ENCODE data around the gene DARS1.
A peak's percentile ranks its signal among the peaks of the same experiment; 100 is the strongest.

Gene DARS1

GRCh38 chr2:136016427-136016826 lies 31.0 kb upstream of the DARS1 start:
- DNase-seq (ENCODE audit: extremely low read depth in 1 of 2, low read depth in 1 of 2), result no peak

GRCh38 chr2:136015699-136016098 lies 30.3 kb upstream of the DARS1 start:
- DNase-seq (ENCODE audit: extremely low read depth in 1 of 2, low read depth in 1 of 2), result no peak

- no peak for DNase-seq (ENCODE audit: extremely low read depth in 1 of 2, low read depth in 1 of 2)
Measured at GRCh38 chr2:136014411-136014810, 29.0 kb upstream of the DARS1 start.

DNA sequence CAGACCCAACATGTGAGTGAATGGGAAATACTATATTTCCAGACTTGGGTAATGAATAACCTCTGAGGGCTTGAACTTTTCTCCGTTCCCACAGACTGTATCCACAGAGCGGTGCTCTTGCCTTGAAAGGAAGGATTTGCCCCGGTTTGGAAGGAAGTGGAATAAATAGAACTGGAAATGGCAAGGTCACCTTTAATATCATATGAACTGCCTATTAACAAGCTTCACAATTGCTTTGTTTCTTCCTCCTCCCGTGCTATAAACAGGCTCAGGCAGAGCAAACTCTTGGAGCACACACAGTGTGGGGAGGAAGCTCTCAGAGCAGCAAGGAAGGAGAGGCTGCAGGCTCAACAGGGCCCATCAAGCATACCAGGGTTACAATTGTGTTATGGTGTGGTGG lies 28.5 kb upstream of the DARS1 start:
- no peak for DNase-seq (ENCODE audit: extremely low read depth in 1 of 2, low read depth in 1 of 2)

GRCh38 chr2:136013136-136013685 lies 27.8 kb upstream of the DARS1 start:
- no peak for DNase-seq (ENCODE audit: extremely low read depth in 1 of 2, low read depth in 1 of 2)

GRCh38 chr2:136012315-136012714 lies 26.9 kb upstream of the DARS1 start:
- no peak for DNase-seq (ENCODE audit: extremely low read depth in 1 of 2, low read depth in 1 of 2)

GRCh38 chr2:136010126-136010525 lies 24.7 kb upstream of the DARS1 start:
- DNase-seq (ENCODE audit: extremely low read depth in 1 of 2, low read depth in 1 of 2), result no peak

DNA sequence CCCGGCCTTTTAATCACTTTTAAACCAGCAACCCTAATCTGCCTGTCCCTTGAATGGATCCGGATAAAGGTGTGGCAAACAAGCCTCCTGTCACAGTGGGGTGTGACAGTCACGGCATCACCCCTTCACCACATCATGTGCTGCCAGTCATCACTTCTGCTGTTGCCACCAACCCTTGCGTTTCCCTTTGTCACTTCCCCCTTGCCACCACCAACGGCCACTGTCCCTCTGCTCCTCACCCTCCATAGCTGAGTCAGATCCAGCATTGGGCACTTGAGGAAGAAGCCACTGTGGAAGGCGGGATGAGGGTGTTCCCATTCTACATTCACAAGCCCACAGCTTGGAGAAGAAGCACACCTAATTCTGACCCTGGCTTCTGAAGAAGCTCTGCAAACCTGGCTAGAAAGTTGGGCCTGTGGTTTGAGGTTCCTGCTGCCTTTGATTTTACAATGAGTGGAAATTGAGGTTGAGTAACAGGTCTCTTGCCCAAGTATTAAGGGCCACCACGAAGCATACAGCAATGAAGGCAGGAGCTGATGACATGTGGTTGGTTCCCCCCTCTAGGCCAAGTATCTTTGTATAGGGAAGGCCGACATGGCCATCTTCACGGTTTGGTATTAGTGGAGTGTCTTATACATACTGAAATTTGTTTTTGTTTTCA lies 22.9 kb upstream of the DARS1 start:
- DNase-seq (ENCODE audit: extremely low read depth in 1 of 2, low read depth in 1 of 2), result peak; percentile 12 to 46

DNA sequence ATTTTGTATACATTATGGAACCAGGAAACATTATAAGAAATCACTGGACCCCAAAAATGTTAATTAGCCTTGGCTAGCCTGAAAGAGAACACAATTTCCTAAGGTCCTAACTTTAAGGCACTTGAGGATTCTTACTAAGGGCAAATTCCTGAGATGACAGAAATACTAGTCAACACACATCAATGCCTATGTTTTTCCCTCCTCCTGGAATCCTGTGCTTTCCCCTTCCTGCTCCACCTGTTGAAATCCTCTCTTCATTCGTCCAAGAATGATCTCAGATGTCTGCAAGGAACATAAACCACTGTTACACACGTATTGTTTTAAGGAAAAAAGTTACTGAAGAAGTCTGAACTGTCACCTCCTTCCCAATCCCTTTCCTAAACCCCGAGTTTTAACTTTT lies 21.2 kb upstream of the DARS1 start:
- no peak for DNase-seq (ENCODE audit: extremely low read depth in 1 of 2, low read depth in 1 of 2)

GRCh38 chr2:136005462-136006196 lies 20.2 kb upstream of the DARS1 start:
- no peak for DNase-seq (ENCODE audit: extremely low read depth in 1 of 2, low read depth in 1 of 2)

DNA sequence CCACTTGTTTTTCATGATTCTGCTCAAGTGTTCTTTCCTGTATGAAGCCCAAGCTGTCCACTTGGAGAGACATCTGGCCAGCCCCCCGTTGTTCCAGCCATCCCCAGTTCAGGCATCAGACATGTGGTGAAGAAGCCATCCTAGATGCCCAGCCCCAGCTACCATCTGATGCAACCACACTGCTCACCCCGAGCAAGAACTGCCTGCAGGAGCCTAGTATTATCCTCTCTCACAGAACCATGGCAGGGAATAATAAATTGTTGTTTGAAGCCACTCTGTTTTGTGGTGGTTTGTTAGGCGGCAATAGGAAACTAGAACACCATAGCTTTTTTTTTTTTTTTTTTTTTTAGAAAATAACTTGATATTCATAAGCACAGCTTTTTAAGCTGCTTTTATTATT lies 19.5 kb upstream of the DARS1 start:
- DNase-seq (ENCODE audit: extremely low read depth in 1 of 2, low read depth in 1 of 2), result no peak

DNA sequence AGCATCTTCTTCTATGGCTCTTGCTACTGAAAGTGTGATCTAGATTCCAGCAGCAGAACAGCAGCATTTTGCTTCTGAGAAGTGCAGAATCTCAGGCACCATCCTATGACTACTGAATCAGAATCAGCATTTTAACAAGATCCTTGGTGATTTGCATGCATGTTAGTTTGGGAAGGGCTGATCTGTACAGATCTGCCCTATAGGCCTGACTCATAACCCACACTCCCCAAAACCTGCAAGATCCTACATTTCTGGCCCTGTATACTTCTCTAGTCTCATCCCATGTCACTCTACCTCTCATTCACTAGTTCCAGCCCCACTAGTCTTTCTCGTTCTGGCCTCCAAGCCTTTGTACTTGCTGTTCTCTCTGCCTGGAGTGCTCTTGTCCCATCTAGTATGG lies 15.7 kb upstream of the DARS1 start:
- no peak for DNase-seq (ENCODE audit: extremely low read depth in 1 of 2, low read depth in 1 of 2)

DNA sequence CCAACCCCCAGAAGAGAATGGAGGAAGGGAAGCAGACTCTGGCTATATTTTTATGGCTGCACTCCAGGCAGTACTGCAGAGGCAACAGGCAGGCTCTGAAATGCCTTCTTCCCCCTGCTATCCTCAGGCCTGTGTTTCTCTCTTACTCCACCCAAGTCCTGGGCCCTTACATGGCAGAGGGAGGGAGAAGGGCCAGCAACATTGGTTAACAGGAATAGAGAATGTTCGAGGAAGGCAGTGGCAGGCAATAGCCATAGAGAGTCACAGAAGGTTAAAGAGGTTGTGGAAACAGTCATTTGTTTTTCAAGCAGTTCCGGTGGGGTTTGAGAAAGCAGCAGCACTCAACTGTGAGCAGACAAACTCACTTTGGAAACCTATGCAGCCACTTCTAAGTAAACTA lies 15.1 kb upstream of the DARS1 start:
- no peak for DNase-seq (ENCODE audit: extremely low read depth in 1 of 2, low read depth in 1 of 2)

- no peak for DNase-seq (ENCODE audit: extremely low read depth in 1 of 2, low read depth in 1 of 2)
Measured at GRCh38 chr2:135999899-136000298, 14.5 kb upstream of the DARS1 start.

DNA sequence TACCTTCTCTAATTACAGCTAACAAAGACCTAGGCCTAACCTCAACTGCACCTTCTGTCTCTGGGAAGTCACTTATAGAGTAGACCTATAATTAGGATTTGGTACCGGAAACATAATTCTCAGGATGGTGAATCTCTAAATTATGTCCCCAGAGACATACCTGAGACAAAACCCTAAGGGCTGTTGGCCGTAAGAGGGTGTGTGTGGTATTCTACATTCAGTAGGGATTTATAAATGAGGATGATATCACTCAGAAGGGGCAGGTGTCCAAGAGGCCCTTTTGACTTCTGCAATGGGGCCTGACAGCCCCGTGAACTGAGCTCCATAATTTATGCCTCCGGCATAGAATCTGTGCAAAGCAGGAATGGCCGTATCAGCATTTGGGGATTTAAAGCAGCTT lies 13.5 kb upstream of the DARS1 start:
- no peak for DNase-seq (ENCODE audit: extremely low read depth in 1 of 2, low read depth in 1 of 2)

GRCh38 chr2:135997380-135997779 lies 12.0 kb upstream of the DARS1 start:
- DNase-seq (ENCODE audit: extremely low read depth in 1 of 2, low read depth in 1 of 2), result no peak

DNA sequence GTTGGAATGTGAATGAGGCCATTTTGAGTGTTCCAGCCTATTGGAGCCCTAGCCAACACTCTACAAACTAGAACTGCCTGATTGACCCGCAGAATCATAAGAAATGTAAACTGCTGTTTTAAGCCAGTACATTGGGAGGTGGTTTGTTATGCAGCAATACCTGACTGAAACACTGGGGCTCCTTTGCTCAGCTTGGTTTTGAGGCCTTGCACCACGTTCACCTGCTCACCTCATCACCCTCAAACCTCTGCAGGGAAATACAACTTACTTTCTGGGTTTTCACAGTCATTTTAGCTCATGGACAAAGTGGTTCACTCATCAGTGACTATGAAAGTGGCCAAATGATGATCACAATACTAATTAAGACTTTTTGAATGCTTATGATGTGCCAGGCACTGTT lies 10.9 kb upstream of the DARS1 start:
- DNase-seq (ENCODE audit: extremely low read depth in 1 of 2, low read depth in 1 of 2), result no peak

DNA sequence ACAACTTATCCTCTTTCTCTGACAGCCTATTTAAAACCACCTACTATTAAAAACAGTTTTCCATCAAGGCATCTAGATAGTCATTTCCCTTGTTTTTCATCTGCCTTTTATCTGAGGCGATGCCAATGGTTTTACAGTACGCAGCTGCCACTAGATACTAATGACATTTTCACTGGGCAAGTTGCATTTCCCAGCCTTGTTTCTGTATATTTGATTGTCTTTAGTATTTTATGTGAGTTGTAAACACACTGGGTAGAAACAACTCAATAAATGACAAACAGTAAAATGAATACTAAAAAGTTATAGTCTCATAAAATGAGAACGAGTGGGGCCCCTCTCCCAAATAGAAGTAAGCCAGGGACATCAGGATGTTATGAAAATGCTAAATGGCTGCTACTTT lies 8.9 kb upstream of the DARS1 start:
- DNase-seq (ENCODE audit: extremely low read depth in 1 of 2, low read depth in 1 of 2), result no peak

DNA sequence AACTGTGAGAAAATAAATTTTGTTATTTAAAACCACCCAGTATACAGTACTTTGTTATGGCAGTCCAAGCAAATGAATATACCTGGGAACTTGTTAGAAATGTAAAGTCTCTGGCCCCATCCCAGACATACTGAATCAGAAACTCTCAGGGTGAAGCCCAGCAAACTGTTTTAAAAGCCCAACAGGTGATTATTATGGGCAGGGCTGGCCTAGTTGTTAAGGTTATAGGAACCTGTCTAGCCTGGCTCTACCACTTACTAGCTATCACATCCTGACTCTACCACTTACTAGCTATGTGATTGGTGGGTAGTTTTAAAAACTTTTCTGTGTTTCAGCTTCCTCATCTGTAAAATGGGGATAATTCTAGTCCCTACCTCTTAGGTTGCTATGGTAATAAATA lies 8.0 kb upstream of the DARS1 start:
- DNase-seq (ENCODE audit: extremely low read depth in 1 of 2, low read depth in 1 of 2), result no peak

GRCh38 chr2:135991861-135992260 lies 6.4 kb upstream of the DARS1 start:
- no peak for DNase-seq (ENCODE audit: extremely low read depth in 1 of 2, low read depth in 1 of 2)

DNA sequence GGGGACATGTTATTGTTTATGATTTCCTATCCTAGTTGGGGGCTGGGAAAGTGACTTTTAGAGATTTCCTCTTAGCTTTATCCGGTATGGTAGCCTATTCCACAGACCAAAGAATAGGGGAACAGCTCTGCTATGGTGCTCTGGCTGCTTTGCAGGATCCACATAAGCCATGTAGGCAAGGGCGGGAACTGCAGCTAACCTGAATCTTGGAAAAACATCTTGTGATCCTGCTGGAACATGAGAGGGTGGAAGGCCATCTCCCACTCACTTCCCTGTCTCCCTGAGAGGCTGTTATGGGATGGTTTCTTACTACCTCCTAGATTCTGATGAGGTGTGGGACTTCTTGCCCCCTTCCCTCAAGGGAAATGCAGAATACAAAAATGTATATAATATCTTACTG lies 2.0 kb upstream of the DARS1 start:
- DNase-seq (ENCODE audit: extremely low read depth in 1 of 2, low read depth in 1 of 2), result no peak

GRCh38 chr2:135986507-135986906 lies 1.1 kb upstream of the DARS1 start:
- no peak for DNase-seq (ENCODE audit: extremely low read depth in 1 of 2, low read depth in 1 of 2)
